ENCODE measurements around the gene SPATA13.

GRCh38 chr13:24265453-24265852, 104.9 kb downstream of the SPATA13 start:
- no peak for TF ChIP-seq CTCF (IDR thresholded peaks at IDR 0.05; ENCODE audit: low read depth, low read length)
- no peak for TF ChIP-seq EZH2phosphoT487 (IDR thresholded peaks at IDR 0.05; ENCODE audit: low read depth)

Data from OCI-LY3 (cell line).